Neuronal stem cell (in vitro differentiated cells): ENCODE results near the gene SUPT4H1.

Experiments used
- DNase-seq: peaks from one replicate; pipeline ENCODE4 v3.0.0-alpha.2; 2013; ENCODE audit warnings: low spot score
- H2AFZ ChIP-seq: one replicate; pipeline ENCODE4 v1.6.1; 2013; ENCODE audit warnings: mild to moderate bottlenecking, low read length, inconsistent platforms
- H2AK5ac ChIP-seq: 2 replicates; pipeline ENCODE4 v1.6.1; 2013; ENCODE audit warnings: low read depth, mild to moderate bottlenecking, inconsistent platforms, low read length, moderate library complexity, mixed read lengths
- H2BK120ac ChIP-seq: 2 replicates; pipeline ENCODE4 v1.6.1; 2013; ENCODE audit warnings: low read depth, mild to moderate bottlenecking, inconsistent platforms, low read length, moderate library complexity, mixed read lengths
- H2BK12ac ChIP-seq: one replicate; pipeline ENCODE4 v1.6.1; 2013; ENCODE audit warnings: low read length, inconsistent platforms
- H2BK15ac ChIP-seq: 2 replicates; pipeline ENCODE4 v1.6.1; 2013; ENCODE audit warnings: mild to moderate bottlenecking, low read length, inconsistent platforms, mixed read lengths
- H2BK5ac ChIP-seq: one replicate; pipeline ENCODE4 v1.6.1; 2013; ENCODE audit warnings: inconsistent platforms, mild to moderate bottlenecking, low read length, moderate library complexity
- H3K14ac ChIP-seq: one replicate; pipeline ENCODE4 v1.6.1; 2013; ENCODE audit warnings: low read length, inconsistent platforms
- H3K18ac ChIP-seq: 2 replicates; pipeline ENCODE4 v1.6.1; 2013; ENCODE audit warnings: low read length, inconsistent platforms
- H3K23ac ChIP-seq: 2 replicates; pipeline ENCODE4 v1.6.1; 2013; ENCODE audit warnings: low read depth, mild to moderate bottlenecking, mixed read lengths, low read length, inconsistent platforms; ENCODE audit not compliant: poor library complexity
- H3K27ac ChIP-seq: replicated peaks from 3 replicates; pipeline ENCODE4 v1.5.1; 2013; ENCODE audit warnings: low read length, inconsistent platforms
- H3K27me3 ChIP-seq, 3 experiments: 2 replicates each; pipeline ENCODE4 v1.6.1; 2013; ENCODE audit warnings: low read length in 3 of 3, mild to moderate bottlenecking in 2 of 3, inconsistent platforms in 1 of 3, low read depth in 1 of 3, mixed read lengths in 1 of 3, moderate library complexity in 1 of 3; ENCODE audit not compliant: control insufficient read depth in 3 of 3, insufficient read depth in 3 of 3
- H3K36me3 ChIP-seq, 2 donors: replicated peaks in 1 of 2; 2 replicates each; pipeline ENCODE4 v1.6.1; 2013; ENCODE audit warnings: low read length in 2 of 2; ENCODE audit not compliant: control insufficient read depth in 2 of 2, insufficient read depth in 2 of 2
- H3K4ac ChIP-seq: 2 replicates; pipeline ENCODE4 v1.6.1; 2013; ENCODE audit warnings: inconsistent platforms, mild to moderate bottlenecking, low read length, moderate library complexity
- H3K4me1 ChIP-seq, 2 donors: 1 replicate in 1 of 2; 2 replicates in 1 of 2; pipeline ENCODE4 v1.6.1; 2013; ENCODE audit warnings: low read length in 2 of 2, low read depth in 1 of 2; ENCODE audit not compliant: control insufficient read depth in 2 of 2, insufficient read depth in 1 of 2
- H3K4me2 ChIP-seq: one replicate; pipeline ENCODE4 v1.6.1; 2013; ENCODE audit warnings: mild to moderate bottlenecking, low read length, inconsistent platforms; ENCODE audit not compliant: insufficient read depth, poor library complexity, severe bottlenecking
- H3K4me3 ChIP-seq, 2 donors: 2 replicates each; pipeline ENCODE4 v1.5.1; 2013; ENCODE audit warnings: low read length in 2 of 2, mild to moderate bottlenecking in 2 of 2, inconsistent platforms in 1 of 2, moderate library complexity in 1 of 2
- H3K79me1 ChIP-seq: one replicate; pipeline ENCODE4 v1.6.1; 2013; ENCODE audit warnings: low read depth, mild to moderate bottlenecking, inconsistent platforms, low read length, moderate library complexity
- H3K9ac ChIP-seq: one replicate; pipeline ENCODE4 v1.6.1; 2013; ENCODE audit warnings: mild to moderate bottlenecking, low read depth, low read length, inconsistent platforms; ENCODE audit not compliant: poor library complexity
- H3K9me3 ChIP-seq, 2 donors: replicated peaks in 1 of 2; 2 replicates each; pipeline versions ENCODE3 to v1.6.1; 2013; ENCODE audit warnings: low read length in 2 of 2, mild to moderate bottlenecking in 2 of 2, inconsistent platforms in 1 of 2, low read depth in 1 of 2, mixed read lengths in 1 of 2, moderate library complexity in 1 of 2; ENCODE audit not compliant: control insufficient read depth in 2 of 2, insufficient read depth in 1 of 2
- H4K8ac ChIP-seq: one replicate; pipeline ENCODE4 v1.6.1; 2013; ENCODE audit warnings: low read depth, mild to moderate bottlenecking, inconsistent platforms, low read length, moderate library complexity
- H4K91ac ChIP-seq: one replicate; pipeline ENCODE4 v1.6.1; 2013; ENCODE audit warnings: low read length, low read depth, mild to moderate bottlenecking, inconsistent platforms; ENCODE audit not compliant: poor library complexity
- WGBS, 2 donors: extraction: QIAGEN DNeasy Blood & Tissue Kit; methylation state at CpG; one replicate each; pipeline ENCODE4 v1.1.7; 2013; ENCODE audit warnings: missing lambda C conversion rate in 2 of 2, mixed read lengths in 1 of 2; ENCODE audit not compliant: insufficient read length in 2 of 2, insufficient replicate concordance in 1 of 2; ENCODE audit errors: extremely low coverage in 2 of 2; 5-methylcytosine and 5-hydroxymethylcytosine counted together

SUPT4H1 gene

GRCh38 chr17:58306131-58306951 is 45.7 kb downstream of the SUPT4H1 start:
- Histone ChIP-seq H3K79me1 (peaks cover 3% of the 10 kb centered on the region), H3K4me3 (no peak overlapping the region), H3K4ac (no peak overlapping the region), H4K91ac (no peak overlapping the region), H3K23ac (no peak overlapping the region), H3K18ac (no peak overlapping the region), H3K14ac (no peak overlapping the region), H3K4me1 (peaks cover 0 to 11% of the 10 kb centered on the region in 2 donors), H2BK5ac (no peak overlapping the region), H3K27ac (no peak overlapping the region), H3K27me3 (peaks cover 0 to 23% (median 0%) of the 10 kb centered on the region in 3 experiments), H2AFZ (no peak overlapping the region), H3K9ac (no peak overlapping the region), H2AK5ac (no peak overlapping the region), H2BK12ac (no peak overlapping the region), H3K36me3 (peaks cover 0 to 6% of the 10 kb centered on the region in 2 donors), H3K9me3 (no peaks in the 10 kb centered on the region), H4K8ac (no peak overlapping the region), H2BK120ac (no peak overlapping the region), H2BK15ac (no peak overlapping the region), H3K4me2 (no peak overlapping the region)
- DNase-seq, result no peak
- WGBS, 2 donors, result no CpG with 5 or more reads among the region's 19 CpGs

- Histone ChIP-seq H3K4me2 (no peak overlapping the region), H3K79me1 (peaks cover 3% of the 10 kb centered on the region), H2BK120ac (no peak overlapping the region), H3K4me1 (peaks cover 0 to 11% of the 10 kb centered on the region in 2 donors), H2AK5ac (no peak overlapping the region), H2AFZ (no peak overlapping the region), H2BK5ac (no peak overlapping the region), H3K4ac (no peak overlapping the region), H3K9ac (no peak overlapping the region), H2BK12ac (no peak overlapping the region), H3K36me3 (peaks cover 0 to 6% of the 10 kb centered on the region in 2 donors), H3K18ac (no peak overlapping the region), H3K27me3 (peaks cover 0 to 23% (median 0%) of the 10 kb centered on the region in 3 experiments), H3K23ac (no peak overlapping the region), H3K27ac (no peak overlapping the region), H2BK15ac (peak overlapping the region; percentile 75), H3K14ac (no peak overlapping the region), H3K9me3 (no peaks in the 10 kb centered on the region), H4K91ac (no peak overlapping the region), H3K4me3 (no peak overlapping the region), H4K8ac (no peak overlapping the region)
- WGBS, 2 donors, result no CpG with 5 or more reads among the region's 8 CpGs
- no peak for DNase-seq
Observed at GRCh38 chr17:58305626-58306025, 46.4 kb downstream of the SUPT4H1 start.

DNA sequence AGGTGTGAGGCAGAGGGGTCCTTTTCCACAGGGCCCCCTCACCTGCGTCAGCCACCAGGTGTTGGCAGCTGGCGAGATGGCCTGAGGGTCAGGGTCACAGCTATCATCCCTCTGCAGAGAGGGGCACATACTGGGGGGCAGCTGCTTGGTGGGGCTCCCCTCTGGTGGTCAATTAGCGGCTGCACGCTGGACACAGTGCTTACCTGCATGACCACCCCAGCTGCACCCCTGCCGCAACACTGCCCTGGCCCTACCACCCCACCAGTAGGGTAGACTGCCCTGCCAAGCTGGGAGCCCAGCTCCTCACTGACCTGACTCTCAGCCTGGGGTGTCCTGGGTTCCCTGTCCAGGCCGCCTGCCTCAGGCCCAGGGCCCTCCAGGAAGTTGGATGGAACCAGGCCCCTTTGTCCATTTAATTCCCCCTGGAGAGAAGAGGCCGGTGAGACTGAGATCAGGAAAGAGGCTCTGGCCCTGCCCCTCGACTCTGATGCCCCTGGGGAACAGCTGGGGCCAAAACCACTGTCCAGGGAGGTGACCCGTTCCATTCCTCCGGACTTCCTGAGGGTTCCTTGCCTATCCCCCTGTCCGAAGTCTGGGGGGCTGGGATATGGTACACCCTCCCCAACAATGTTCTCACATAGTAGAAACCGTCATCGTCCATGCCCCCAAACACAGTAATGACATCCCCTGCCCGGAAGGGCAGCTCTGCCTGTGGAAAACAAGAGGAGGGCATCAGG is 47.1 kb downstream of the SUPT4H1 start:
- Histone ChIP-seq H2BK5ac (peak overlapping the region; percentile 77), H3K27me3 (peaks cover 0 to 22% (median 0%) of the 10 kb centered on the region in 3 experiments), H3K18ac (peak overlapping the region; percentile 87), H3K36me3 (peaks cover 0 to 4% of the 10 kb centered on the region in 2 donors), H3K27ac (no peak overlapping the region), H3K4me3 (no peak overlapping the region), H2AFZ (peak overlapping the region; percentile 89), H3K14ac (no peak overlapping the region), H4K91ac (peak overlapping the region; percentile 90), H3K9me3 (no peaks in the 10 kb centered on the region), H2BK15ac (peak overlapping the region; percentile 76), H2BK120ac (no peak overlapping the region), H3K4me1 (peaks cover 0 to 11% of the 10 kb centered on the region in 2 donors), H2BK12ac (no peak overlapping the region), H3K4me2 (no peak overlapping the region), H3K4ac (no peak overlapping the region), H3K79me1 (peaks cover 3% of the 10 kb centered on the region), H3K23ac (no peak overlapping the region), H2AK5ac (peak overlapping the region; percentile 88), H4K8ac (peak overlapping the region; percentile 52), H3K9ac (peak overlapping the region; percentile 38)
- no CpG with 5 or more reads among the region's 14 CpGs for WGBS, 2 donors
- DNase-seq, result no peak
